Stimulated activated CD8-positive, alpha-beta memory T cell treated with anti-CD3 and anti-CD28 coated beads, Interleukin-2, amount 100 ng/mL, for 1 hour (primary cell): ENCODE results near the gene GATAD1.
"Not testable (repeated sequence)": the region's sequence is repeated elsewhere in the genome, so short reads cannot be mapped to it uniquely, and the experiment has no call there.

Experiments used
- DNase-seq, 2 donors: peaks; one replicate each; pipeline ENCODE4 v3.0.0-alpha.2; 2020; ENCODE audit warnings: low read depth in 2 of 2

GATAD1 gene

DNA sequence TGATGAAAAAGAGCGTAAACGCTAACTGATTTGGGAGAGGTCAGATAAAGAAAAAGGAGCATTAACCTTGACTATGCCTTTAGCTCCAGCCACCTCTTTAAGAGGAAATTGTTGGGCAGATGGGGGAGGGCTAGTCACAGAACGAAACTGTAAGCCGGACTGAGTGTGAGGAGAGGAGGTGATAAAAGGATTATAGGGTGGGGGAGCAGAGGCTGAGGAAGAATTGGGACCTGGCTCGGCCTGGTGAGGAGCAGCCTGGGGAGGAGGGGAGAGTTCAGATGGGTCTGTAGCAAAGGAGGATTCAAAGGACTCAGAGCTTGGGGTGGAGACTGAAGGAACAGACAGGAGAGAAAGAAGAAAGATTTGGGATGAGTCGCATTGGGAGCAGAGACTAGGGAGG, 36.3 kb downstream of the GATAD1 start:
- DNase-seq = not testable (repeated sequence)

DNA sequence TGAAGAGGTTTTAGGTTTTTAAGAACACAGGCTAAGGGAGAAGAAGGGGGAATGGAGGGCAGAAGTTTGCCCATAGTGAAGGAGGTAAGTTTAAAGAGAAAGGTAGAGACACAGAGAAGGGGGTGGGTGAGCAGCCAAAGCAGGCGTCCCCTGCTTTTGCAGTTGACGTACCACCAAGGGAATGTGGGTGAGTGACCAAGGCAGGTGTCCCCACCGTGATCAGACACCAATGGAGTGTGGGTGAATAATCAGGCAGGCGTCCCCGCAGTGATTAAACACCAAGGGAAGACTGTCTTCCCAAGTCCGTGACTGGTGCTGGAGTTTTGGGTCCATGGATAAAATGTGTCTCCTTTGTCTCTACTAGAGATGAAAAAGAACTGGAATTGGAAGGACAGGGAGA, 36.9 kb downstream of the GATAD1 start:
- not testable (repeated sequence) for DNase-seq

- DNase-seq = no peak
Observed at GRCh38 chr7:92485267-92485892, 38.1 kb downstream of the GATAD1 start.

GRCh38 chr7:92485974-92486373, 38.7 kb downstream of the GATAD1 start:
- no peak for DNase-seq

DNA sequence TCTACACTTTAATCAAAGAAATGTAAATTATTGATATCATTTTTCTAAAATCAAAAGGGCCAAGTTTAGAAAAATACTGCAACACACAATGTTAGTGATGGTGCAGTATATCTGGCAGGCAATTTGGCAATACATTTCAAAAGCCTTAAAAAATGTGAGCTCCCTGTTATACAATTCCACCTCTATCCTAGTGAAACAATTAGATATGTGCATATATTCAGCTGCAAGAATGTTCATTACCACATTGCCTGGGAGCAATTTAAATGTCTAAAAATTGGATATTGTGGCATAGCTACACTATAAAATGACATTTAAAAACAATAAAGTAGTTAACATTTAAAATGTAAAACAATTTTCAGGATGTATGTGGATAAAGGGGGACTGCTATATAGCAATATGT, 40.5 kb downstream of the GATAD1 start:
- no peak for DNase-seq

DNA sequence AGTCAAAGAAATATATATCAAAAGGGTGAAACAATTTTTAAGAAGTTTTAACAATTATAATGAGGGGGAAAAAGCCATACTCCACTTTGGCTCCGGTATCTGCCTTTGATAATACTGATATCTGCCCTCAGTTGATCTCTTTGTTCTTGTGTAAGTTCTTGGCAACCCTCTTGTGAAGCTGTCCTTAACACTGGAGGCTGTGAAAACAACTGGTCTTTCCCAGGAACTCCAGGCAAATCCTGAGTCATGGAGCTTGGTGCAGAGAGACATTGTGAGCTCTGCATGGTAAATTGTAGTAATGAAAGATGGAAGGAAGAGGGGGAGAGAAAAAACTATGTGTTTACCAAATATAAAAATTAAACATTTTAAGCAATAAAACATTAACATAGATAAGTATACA, 42.4 kb downstream of the GATAD1 start:
- DNase-seq = no peak

DNA sequence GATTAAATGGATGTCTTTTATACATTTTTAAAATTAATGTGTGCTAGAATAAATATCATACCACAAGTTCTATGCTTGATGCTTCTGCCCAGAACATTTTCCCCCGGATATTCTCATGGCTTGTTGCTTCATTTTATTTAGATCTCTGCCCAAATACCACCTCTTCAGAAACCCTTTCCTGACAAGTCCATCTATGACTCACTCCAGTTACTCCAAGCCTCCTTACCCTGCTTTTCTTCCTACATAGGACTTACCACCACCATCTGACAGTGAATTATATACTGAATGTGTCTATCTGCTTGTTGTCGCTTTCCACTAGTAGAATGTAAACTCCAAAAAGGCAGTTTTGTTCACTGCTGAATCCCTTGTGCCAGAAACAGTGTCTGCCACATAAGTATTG, 49.6 kb downstream of the GATAD1 start:
- no peak for DNase-seq

DNA sequence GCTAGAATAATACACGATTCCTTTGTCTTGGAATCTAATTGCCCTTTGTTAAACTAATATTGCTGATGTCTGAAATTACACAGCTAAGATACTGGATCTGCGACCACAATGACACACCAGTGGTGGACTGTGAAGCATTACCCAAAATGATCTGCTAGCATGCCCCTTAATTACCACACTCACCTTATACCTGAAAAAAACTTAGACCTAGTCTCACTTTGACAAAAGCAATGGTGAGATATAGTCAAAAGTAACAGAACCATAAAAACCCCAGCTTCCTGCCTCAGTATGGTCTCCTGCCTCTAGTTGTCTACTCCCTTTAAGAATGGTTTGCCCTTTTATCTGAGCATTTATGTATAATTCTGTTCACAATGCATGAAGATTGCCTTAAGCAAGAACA, 51.3 kb downstream of the GATAD1 start:
- DNase-seq = no peak

- no peak for DNase-seq
Observed at GRCh38 chr7:92503767-92504166, 56.5 kb downstream of the GATAD1 start.

GRCh38 chr7:92504563-92504962, 57.3 kb downstream of the GATAD1 start:
- no peak for DNase-seq

DNA sequence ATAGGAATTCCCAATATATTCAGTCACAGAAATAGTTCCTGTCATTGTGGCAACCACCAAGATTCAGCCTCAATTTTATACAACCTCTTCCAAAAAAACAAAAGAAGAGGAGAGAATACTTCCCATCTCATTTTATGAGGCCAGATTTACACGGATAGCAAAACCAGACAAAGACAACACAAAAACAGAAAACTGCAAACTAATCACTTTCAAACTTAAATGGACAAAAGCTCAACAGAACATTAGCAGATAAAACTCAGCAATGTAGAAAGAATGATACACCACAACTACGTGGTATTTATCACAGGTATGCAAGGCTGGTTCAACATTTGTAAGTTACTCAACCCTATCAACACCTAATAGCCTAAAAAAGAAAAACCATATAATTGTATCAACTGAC, 59.1 kb downstream of the GATAD1 start:
- DNase-seq = no peak

GRCh38 chr7:92508946-92509345, 61.7 kb downstream of the GATAD1 start:
- no peak for DNase-seq
